NCI-H82 treated with DMSO at 0.1 percent for 48 hours (cell line): ENCODE measurements around the gene RIOK2.
A peak's percentile ranks its signal among the peaks of the same experiment; 100 is the strongest.
"Not testable (repeated sequence)": the region's sequence is repeated elsewhere in the genome, so short reads cannot be mapped to it uniquely, and the experiment has no call there.

Experiments
- DNase-seq: peaks from one replicate; lab custom pipeline; 2025; ENCODE audit not compliant: unreplicated experiment; lab: John Stamatoyannopoulos, UW

The RIOK2 gene

GRCh38 chr5:97183100-97183929 is at the start of gene RIOK2:
RIOK2 (minus strand) TSS chr5:97183247; CDS start chr5:97183191, 56 bp downstream.
- DNase-seq: peak; percentile 89

- peak; percentile 9 for DNase-seq
Measured at GRCh38 chr5:97231025-97231636, 48.1 kb upstream of the RIOK2 start.

GRCh38 chr5:97229688-97230285 is 46.7 kb upstream of the RIOK2 start:
- no peak for DNase-seq

- DNase-seq: no peak
Measured at GRCh38 chr5:97229196-97229595, 46.1 kb upstream of the RIOK2 start.

- DNase-seq: no peak
Measured at GRCh38 chr5:97225222-97225621, 42.2 kb upstream of the RIOK2 start.

- no peak for DNase-seq
Measured at GRCh38 chr5:97224112-97224750, 41.2 kb upstream of the RIOK2 start.

GRCh38 chr5:97223596-97223995 is 40.5 kb upstream of the RIOK2 start:
- DNase-seq: no peak

- DNase-seq: no peak
Measured at GRCh38 chr5:97209343-97209742, 26.3 kb upstream of the RIOK2 start.

GRCh38 chr5:97208714-97209113 is 25.7 kb upstream of the RIOK2 start:
- no peak for DNase-seq

- DNase-seq: no peak
Measured at GRCh38 chr5:97208184-97208713, 25.2 kb upstream of the RIOK2 start.

- DNase-seq: no peak
Measured at GRCh38 chr5:97194366-97194765, 11.3 kb upstream of the RIOK2 start.

- DNase-seq: no peak
Measured at GRCh38 chr5:97193355-97193688, 10.3 kb upstream of the RIOK2 start.

- no peak for DNase-seq
Measured at GRCh38 chr5:97192580-97193354, 9.7 kb upstream of the RIOK2 start.

GRCh38 chr5:97191893-97192292 is 8.8 kb upstream of the RIOK2 start:
- no peak for DNase-seq

- not testable (repeated sequence) for DNase-seq
Measured at GRCh38 chr5:97189523-97189922, 6.5 kb upstream of the RIOK2 start.

- no peak for DNase-seq
Measured at GRCh38 chr5:97183930-97184213, 825 bp upstream of the RIOK2 start.

GRCh38 chr5:97182571-97183099 is 412 bp downstream of the RIOK2 start:
- no peak for DNase-seq

- no peak for DNase-seq
Measured at GRCh38 chr5:97181856-97182545, 1.0 kb downstream of the RIOK2 start.

- DNase-seq: not testable (repeated sequence)
Measured at GRCh38 chr5:97179457-97179856, 3.6 kb downstream of the RIOK2 start.

- DNase-seq: no peak
Measured at GRCh38 chr5:97172227-97172626, 10.8 kb downstream of the RIOK2 start.
